ENCODE measurements around the gene IL32. TPM values are rescaled to one million over a fixed set of nuclear protein-coding genes. Genes with fewer than 3 reads are reported as not detected.
"Not testable (repeated sequence)": the region's sequence is repeated elsewhere in the genome, so short reads cannot be mapped to it uniquely, and the experiment has no call there.

Gene IL32
- total and polyA plus RNA-seq, 12 donors = 23.4 to 204 (median 47.0) TPM

- DNase-seq (no peak), ATAC-seq (no peak)
- peak overlapping the region in 2 of 10 donors; percentile 66 to 71 for H3K4me3 ChIP-seq
- no peaks in the 10 kb centered on the region for H3K27me3 ChIP-seq
- H3K36me3 ChIP-seq = peaks cover 0 to 26% (median 0%) of the 10 kb centered on the region in 9 donors
- H3K4me1 ChIP-seq = peaks cover 3 to 34% (median 14%) of the 10 kb centered on the region in 9 donors
- intact Hi-C loops (cut with DNase I) = loop anchor here in 1 of 10 donors (5.0 kb wide), 1 partner anchor 34 kb away; no protein-coding TSS in a partner anchor
- WGBS, 2 donors = 65 to 71% methylated on average over 4 of the region's 4 CpGs
- H3K9me3 ChIP-seq = no peaks in the 10 kb centered on the region
- peak overlapping the region in 2 of 10 donors; percentile 75 to 84 for H3K27ac ChIP-seq
- TF ChIP-seq CTCF (IDR thresholded peaks at IDR 0.05) = no peak
These were observed 3.0 kb downstream of the IL32 start for GRCh38 chr16:3068487-3068886.

- peaks cover 3 to 34% (median 14%) of the 10 kb centered on the region in 9 donors for H3K4me1 ChIP-seq
- H3K27me3 ChIP-seq, H3K9me3 ChIP-seq, DNase-seq, H3K27ac ChIP-seq, H3K4me3 ChIP-seq, ATAC-seq: not testable (repeated sequence)
- intact Hi-C loops (cut with DNase I) = loop anchor here in 1 of 10 donors (5.0 kb wide), 1 partner anchor 33 kb away; no protein-coding TSS in a partner anchor
- WGBS, 2 donors = 87 to 89% methylated on average over 10 of the region's 11 CpGs
- H3K36me3 ChIP-seq = peaks cover 0 to 26% (median 0%) of the 10 kb centered on the region in 9 donors
These were observed 3.7 kb downstream of the IL32 start for GRCh38 chr16:3069146-3069545.

DNA sequence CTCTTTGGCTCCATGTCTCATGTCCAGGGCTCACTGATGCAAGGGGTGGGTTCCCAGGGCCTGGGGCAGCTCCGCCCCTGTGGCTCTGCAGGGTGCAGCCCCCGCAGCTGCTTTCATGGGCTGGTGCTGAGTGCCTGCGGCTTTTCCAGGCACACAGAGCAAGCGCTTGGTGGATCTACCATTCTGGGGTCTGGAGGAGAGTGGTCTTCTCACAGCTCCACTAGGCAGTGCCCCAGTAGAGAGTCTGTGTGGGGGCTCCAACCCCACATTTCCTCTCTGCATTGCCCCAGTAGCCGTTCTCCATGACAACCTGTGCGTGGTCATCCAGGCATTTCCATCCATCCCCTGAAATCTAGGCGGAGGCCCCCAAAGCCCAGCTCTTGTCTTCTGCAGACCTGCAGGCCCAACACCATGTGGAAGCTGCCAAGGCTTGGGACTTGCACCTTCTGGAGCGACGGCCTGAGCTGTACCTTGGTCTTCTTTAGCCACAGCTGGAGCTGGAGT is 5.2 kb downstream of the IL32 start:
- H3K9me3 ChIP-seq = no peaks in the 10 kb centered on the region
- H3K27ac ChIP-seq = peak overlapping the region in 1 of 10 donors; percentile 26
- no peak for TF ChIP-seq CTCF (IDR thresholded peaks at IDR 0.05)
- H3K27me3 ChIP-seq = no peaks in the 10 kb centered on the region
- peaks cover 0 to 32% (median 9%) of the 10 kb centered on the region in 9 donors for H3K4me1 ChIP-seq
- ATAC-seq = no peak
- no peak overlapping the region for H3K4me3 ChIP-seq
- peaks cover 0 to 26% (median 0%) of the 10 kb centered on the region in 9 donors for H3K36me3 ChIP-seq
- intact Hi-C loops (cut with DNase I) = no loop called here
- 87 to 90% methylated on average over 9 of the region's 9 CpGs for WGBS, 2 donors
- no peak for DNase-seq

DNA sequence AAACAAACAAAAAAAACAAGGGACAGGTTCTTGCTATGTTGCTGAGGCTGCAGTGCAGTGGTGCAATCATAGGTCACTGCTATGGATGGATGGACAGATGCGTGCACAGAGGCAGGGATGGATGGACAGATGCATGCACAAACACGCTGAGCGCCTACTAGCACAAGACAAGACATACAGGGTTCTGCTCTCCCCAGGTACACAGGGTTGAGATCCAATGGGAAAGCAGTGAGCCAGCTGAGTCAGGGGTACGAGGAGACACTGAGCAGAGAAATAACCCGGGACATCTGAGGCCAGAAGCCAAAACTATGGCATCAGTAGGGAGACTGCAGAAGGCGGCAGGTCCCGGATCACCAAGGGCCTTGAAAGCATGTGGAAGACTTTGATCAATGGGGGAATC is 6.2 kb downstream of the IL32 start:
- 86 to 90% methylated on average over 7 of the region's 7 CpGs for WGBS, 2 donors
- no peak for TF ChIP-seq CTCF (IDR thresholded peaks at IDR 0.05)
- Histone ChIP-seq H3K27ac (peak overlapping the region in 1 of 10 donors; percentile 20), H3K27me3 (no peaks in the 10 kb centered on the region), H3K9me3 (no peaks in the 10 kb centered on the region), H3K36me3 (peaks cover 0 to 26% (median 0%) of the 10 kb centered on the region in 9 donors), H3K4me3 (no peak overlapping the region), H3K4me1 (peaks cover 0 to 33% (median 9%) of the 10 kb centered on the region in 9 donors)
- intact Hi-C loops (cut with DNase I) = no loop called here
- ATAC-seq = no peak
- no peak for DNase-seq

- H3K4me3 ChIP-seq; H3K9me3 ChIP-seq; DNase-seq; intact Hi-C loops (cut with DNase I); H3K27ac ChIP-seq; H3K27me3 ChIP-seq: not testable (repeated sequence)
- H3K4me1 ChIP-seq = peaks cover 0 to 33% (median 9%) of the 10 kb centered on the region in 9 donors
- ATAC-seq = peak in 1 of 8 donors; percentile 15
- H3K36me3 ChIP-seq = peaks cover 0 to 30% (median 0%) of the 10 kb centered on the region in 9 donors
- 71 to 73% methylated on average over 3 of the region's 4 CpGs for WGBS, 2 donors
These were observed 6.7 kb downstream of the IL32 start for GRCh38 chr16:3072148-3072547.

Data from heart right ventricle (tissue), 16 donors.